Skin of body (tissue), 2 donors: ENCODE data around the gene FSTL4. TPM values are rescaled to one million over a fixed set of nuclear protein-coding genes. Genes with fewer than 3 reads are reported as not detected.
"Not testable (repeated sequence)": the region's sequence is repeated elsewhere in the genome, so short reads cannot be mapped to it uniquely, and the experiment has no call there.

ENCODE experiments used
- DNase-seq: peaks from one replicate; lab custom pipeline; 2025; lab: John Stamatoyannopoulos, UW
- total RNA-seq: library from RNA; depleted of rRNA; stranded (reverse); fragments of >200 nt; gene quantifications from one replicate; pipeline ENCODE4 v1.2.3, GENCODE V29; 2014

Gene FSTL4
- total RNA-seq, 1 donor from 2014 or later, result 0.69 TPM

GRCh38 chr5:133556551-133556950, 55.8 kb downstream of the FSTL4 start:
- no peak for DNase-seq

- DNase-seq, result no peak
These were observed 58.1 kb downstream of the FSTL4 start for GRCh38 chr5:133554279-133554678.

DNA sequence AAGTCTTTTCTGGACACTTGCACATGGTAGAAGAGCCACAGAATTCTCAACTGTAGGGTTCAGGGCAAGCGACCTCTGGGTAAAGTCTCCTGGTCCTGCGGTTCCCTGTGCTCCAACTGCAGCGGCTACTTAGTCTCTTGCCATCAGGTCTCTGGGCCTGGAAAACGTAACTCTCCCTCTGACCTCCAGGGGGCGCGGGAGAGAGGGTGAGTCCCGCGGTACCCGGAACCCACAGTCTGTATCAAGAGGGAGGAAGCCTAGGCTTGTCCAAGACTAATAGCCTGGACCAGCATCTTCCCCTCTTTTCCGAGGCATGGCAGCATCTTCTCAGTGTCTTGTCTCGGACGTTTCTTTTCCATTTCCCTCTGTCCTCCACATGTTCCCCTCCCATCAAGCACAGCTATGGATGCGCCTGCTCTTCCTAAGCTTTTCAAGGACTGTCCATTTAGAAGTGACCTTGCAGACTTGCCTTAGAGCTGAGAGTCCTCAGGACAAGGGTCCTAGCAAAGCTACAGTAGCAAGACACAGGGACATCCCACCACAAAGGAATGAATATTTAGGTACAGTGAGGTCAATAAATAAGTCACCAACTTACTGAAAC, 59.3 kb downstream of the FSTL4 start:
- no peak for DNase-seq

DNA sequence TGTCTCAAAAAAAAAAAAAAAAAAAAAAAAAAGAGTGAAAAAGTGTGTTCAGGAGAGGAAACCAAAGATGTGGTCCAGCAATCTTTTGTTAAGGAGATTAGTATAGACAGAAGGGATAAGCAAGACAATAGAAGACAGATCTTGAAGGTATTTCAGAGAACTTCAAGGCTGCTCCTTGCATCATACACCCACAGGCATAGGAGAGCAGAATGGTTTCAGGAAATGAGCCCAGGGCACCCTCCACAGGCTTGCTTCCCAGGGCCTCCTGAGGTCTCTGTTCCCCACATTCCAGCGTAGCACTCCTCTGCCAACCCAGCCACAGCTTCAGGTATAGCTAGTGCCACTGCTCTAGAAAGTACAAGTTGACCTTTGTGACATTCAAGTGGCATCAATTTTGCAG, 65.8 kb downstream of the FSTL4 start:
- no peak for DNase-seq

- no peak for DNase-seq
These were observed 68.0 kb downstream of the FSTL4 start for GRCh38 chr5:133544346-133544745.

- DNase-seq, result no peak
These were observed 72.5 kb downstream of the FSTL4 start for GRCh38 chr5:133539818-133540217.

- DNase-seq, result no peak
These were observed 73.6 kb downstream of the FSTL4 start for GRCh38 chr5:133538718-133539117.

- not testable (repeated sequence) for DNase-seq
These were observed 77.0 kb downstream of the FSTL4 start for GRCh38 chr5:133535241-133535929.

- no peak for DNase-seq
These were observed 77.8 kb downstream of the FSTL4 start for GRCh38 chr5:133534566-133534965.

GRCh38 chr5:133533541-133533940, 78.8 kb downstream of the FSTL4 start:
- DNase-seq, result no peak

DNA sequence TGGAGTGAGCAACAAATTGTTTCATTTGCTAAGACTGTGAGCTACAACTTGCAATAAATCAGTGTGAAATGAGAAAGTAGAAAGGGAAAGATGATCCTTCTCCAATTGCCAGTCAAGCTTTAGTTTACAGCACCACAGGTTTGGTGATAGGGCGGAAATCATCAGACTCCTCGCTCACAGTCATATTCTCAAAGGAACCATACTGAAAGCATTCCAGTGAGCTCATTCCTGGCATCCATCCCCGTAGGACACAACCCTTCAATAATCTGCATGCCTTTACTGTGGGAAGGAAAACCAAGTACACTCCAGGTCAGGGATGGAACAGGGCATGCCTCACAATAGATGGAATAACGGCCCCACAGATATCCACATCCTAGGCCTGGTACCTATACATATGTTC, 80.7 kb downstream of the FSTL4 start:
- peak; percentile 79 for DNase-seq

GRCh38 chr5:133531178-133531577, 81.2 kb downstream of the FSTL4 start:
- no peak for DNase-seq

GRCh38 chr5:133530270-133530669, 82.1 kb downstream of the FSTL4 start:
- DNase-seq, result no peak

GRCh38 chr5:133528841-133529240, 83.5 kb downstream of the FSTL4 start:
- no peak for DNase-seq

DNA sequence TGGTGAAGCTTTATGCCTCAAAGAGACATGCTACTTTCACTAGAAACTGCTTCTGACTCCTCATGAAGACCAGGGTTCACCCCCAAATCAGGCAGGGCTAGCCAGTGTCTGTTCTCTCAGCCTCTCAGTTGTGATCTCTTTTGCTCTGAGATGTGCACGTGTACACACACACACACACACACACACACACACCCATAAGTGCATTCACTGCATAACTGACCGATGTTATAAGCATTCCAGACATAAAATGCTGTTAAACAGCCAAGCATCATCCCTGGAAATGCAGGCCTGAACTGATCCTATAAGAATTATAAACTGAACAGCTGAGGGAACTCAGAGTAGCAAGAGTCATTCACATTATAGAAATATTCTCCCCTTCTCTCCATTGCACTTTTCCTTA, 85.0 kb downstream of the FSTL4 start:
- peak; percentile 53 for DNase-seq

DNA sequence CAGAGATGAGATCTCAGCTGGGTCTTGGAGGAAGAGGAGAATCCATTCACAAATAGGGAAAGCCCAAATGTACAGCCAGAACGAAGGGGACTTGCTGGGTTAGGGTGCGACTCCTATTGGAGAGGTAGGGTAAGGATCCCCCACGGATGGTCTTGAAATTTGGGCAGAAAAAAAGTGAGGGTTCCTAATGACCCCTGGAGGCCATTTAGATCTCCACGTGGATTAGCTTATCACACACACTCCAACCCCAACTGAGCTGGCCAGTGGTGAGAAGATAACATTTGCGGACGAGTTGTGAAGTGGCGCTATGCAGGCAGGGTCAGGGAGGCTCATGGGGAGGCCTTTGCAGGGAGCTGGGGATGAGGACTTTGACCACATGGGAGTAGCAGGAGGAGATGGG, 86.0 kb downstream of the FSTL4 start:
- no peak for DNase-seq

DNA sequence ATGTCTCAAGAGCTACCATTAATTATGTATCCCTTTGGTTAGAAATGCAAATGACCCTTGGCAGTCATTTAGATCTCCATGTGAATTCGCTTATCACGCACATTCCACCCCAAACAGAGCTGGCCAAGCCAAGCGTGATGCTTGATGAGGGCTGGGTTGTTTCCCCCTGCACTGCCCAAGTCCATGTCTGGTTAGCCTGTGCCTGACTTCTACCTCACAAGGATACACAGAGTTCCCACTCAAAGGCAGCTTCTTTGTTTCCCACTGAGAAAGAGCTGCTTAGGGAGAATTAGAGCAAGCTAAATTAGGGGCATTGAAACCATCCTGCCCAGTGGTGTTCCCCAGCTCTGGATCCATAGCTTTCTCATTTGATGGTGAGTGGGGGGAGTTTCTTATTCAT, 87.2 kb downstream of the FSTL4 start:
- DNase-seq, result no peak

DNA sequence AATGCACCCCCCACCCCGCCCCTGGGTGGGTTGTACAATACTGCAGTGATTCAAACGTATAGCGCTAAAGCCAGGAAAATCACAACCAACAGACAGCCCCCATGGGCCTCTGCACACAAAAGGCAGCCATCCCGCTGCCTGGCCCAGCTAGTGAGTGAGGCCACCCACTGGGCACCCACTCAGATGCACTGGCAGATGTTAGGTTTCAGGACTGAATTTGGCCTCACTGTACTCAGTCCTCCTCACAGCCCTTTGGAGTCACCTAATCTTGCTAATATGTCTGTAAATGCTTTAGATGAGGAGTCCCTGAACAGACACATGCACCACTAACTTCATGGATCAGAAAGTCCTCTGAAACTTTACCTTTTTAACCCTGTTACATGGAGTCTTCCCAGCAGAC, 87.7 kb downstream of the FSTL4 start:
- no peak for DNase-seq

- DNase-seq, result no peak
These were observed 88.3 kb downstream of the FSTL4 start for GRCh38 chr5:133523961-133524586.

GRCh38 chr5:133523013-133523658, 89.2 kb downstream of the FSTL4 start:
- no peak for DNase-seq

DNA sequence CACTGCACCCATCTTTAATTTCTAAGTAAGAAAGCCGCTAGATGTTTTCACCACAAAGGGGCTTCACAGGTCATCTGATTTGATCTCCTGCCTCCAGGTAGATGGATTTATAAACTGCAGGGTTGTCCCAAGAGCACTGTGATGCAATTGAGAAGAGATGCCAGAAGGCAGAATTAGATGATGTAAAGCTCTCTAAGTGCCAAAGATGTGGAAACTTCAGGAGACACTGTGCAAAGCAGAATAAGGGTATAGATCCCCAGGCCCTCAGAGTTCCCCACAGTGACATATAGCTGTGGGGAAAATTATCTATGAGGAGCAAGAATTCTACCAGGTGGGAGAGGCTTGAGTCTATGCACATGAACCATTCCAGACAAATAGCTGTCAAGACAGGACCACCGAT, 90.5 kb downstream of the FSTL4 start:
- DNase-seq, result no peak

DNA sequence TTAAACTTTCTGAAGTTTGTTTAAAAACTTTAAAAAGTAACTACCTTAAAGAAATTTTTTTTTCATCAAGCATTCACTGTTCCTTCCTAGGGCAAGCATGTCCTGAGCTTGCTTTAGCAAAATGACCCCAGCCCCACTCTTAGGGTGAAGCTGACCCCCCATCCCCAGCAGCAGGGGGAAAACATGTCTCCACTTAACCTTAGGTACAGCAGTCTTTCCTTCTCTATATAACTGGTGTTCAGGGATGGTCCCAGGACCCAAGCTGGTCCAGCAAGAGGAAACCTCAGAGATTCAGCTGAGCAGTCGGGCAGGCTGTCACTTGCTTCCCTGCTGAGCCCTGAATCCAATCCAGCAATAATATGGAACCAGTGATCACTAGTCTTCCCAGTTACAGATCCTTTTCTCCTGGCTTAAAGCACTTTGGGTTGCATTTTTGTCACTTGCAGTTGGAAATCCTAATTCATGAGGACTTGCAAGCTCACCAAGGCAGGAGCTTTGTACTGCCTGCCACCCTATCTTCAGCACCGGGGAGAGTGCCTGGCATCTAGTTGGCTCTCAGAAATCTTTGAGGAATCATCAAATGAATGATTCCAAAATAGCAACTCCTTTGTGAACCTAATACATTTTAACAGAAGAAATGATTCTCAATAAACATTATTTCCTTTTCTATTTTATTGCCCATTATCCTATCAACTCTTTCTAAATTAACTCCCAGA, 91.2 kb downstream of the FSTL4 start:
- no peak for DNase-seq
